Endothelial cell of umbilical vein (primary cell): Measurements from ENCODE around the gene FMNL2. TPM values are rescaled to one million over a fixed set of nuclear protein-coding genes. Genes with fewer than 3 reads are reported as not detected.

Source experiments
- BruUV-seq: library from RNA; stranded (reverse); fragments of 400-500 nt; replicated peaks from 2 replicates; lab custom pipeline; 2021; lab: Mats Ljungman, UMichigan
- CTCF ChIA-PET: fragments of 300-600, 350-600 bp; sonication (Branson Sonifier 250); formaldehyde crosslinking; loops from one replicate; lab custom pipeline; 2021; ENCODE audit warnings: antibody characterized with exemption, inconsistent platforms; lab: Charles Lee
- POLR2A ChIA-PET: fragments of 300-600, 350-600 bp; sonication (Branson Sonifier 250); formaldehyde crosslinking; loops from one replicate; lab custom pipeline; 2021; ENCODE audit warnings: antibody characterized with exemption, inconsistent platforms; lab: Charles Lee
- DNase-seq: peaks from one replicate; pipeline ENCODE4 v3.0.0-alpha.2; 2011; ENCODE audit warnings: low read depth, low spot score
- FAIRE-seq: peaks from 2 replicates; lab custom pipeline; 2011; peaks lifted over from hg19 to GRCh38; lab: Jason Lieb, UNC
- H2AFZ ChIP-seq: 2 replicates; pipeline ENCODE4 v1.6.0; 2012; ENCODE audit warnings: low read depth, low read length, control low read depth, inconsistent platforms
- H3K27ac ChIP-seq: 2 replicates; pipeline ENCODE4 v1.5.1; 2011; ENCODE audit warnings: low read depth, mild to moderate bottlenecking, control low read depth, low read length, moderate library complexity; ENCODE audit not compliant: insufficient read depth
- H3K27me3 ChIP-seq, 2 experiments: 2 replicates each; pipeline versions ENCODE4 v1.6.0 to v1.6.1; 2011; ENCODE audit warnings: low read length in 2 of 2, mixed read lengths in 1 of 2; ENCODE audit not compliant: control insufficient read depth in 2 of 2, insufficient read depth in 2 of 2
- H3K36me3 ChIP-seq, 2 experiments: 2 replicates in 1 of 2; 3 replicates in 1 of 2; pipeline ENCODE4 v1.5.1; 2011; ENCODE audit warnings: low read length in 2 of 2, mild to moderate bottlenecking in 1 of 2, moderate library complexity in 1 of 2; ENCODE audit not compliant: control insufficient read depth in 2 of 2, insufficient read depth in 2 of 2; ENCODE audit errors: extremely low read depth in 1 of 2
- H3K4me1 ChIP-seq: 3 replicates; pipeline ENCODE4 v1.5.1; 2011; ENCODE audit warnings: mild to moderate bottlenecking, low read length; ENCODE audit not compliant: control insufficient read depth, insufficient read depth; ENCODE audit errors: extremely low read depth
- H3K4me2 ChIP-seq: 2 replicates; pipeline ENCODE4 v1.6.1; 2011; ENCODE audit warnings: low read length, control low read depth, mixed read lengths; ENCODE audit not compliant: insufficient read depth
- H3K4me3 ChIP-seq, 3 experiments: fragments of 200-600 bp in 1 of 3; sonication (generic), shearing (Covaris generic) in 1 of 3; replicated peaks in 1 of 3; 2 replicates each; pipeline ENCODE4 v1.5.1; 2011 to 2016; ENCODE audit warnings: control low read depth in 3 of 3, low read length in 3 of 3, mild to moderate bottlenecking in 2 of 3, inconsistent platforms in 1 of 3, low read depth in 1 of 3, moderate library complexity in 1 of 3; ENCODE audit not compliant: insufficient read depth in 1 of 3
- H3K79me2 ChIP-seq: 2 replicates; pipeline ENCODE4 v1.6.0; 2012; ENCODE audit warnings: low read length, inconsistent platforms; ENCODE audit not compliant: control insufficient read depth, insufficient read depth
- H3K9ac ChIP-seq: replicated peaks from 2 replicates; pipeline ENCODE3; 2011; ENCODE audit warnings: low read length, control low read depth; ENCODE audit not compliant: insufficient read depth; ENCODE audit errors: extremely low read depth
- H3K9me1 ChIP-seq: replicated peaks from 3 replicates; pipeline ENCODE4 v1.6.0; 2011; ENCODE audit warnings: mild to moderate bottlenecking, low read length; ENCODE audit not compliant: control insufficient read depth, insufficient read depth; ENCODE audit errors: extremely low read depth
- H3K9me3 ChIP-seq: replicated peaks from 2 replicates; pipeline ENCODE4 v1.5.1; 2012; ENCODE audit warnings: low read length, inconsistent platforms; ENCODE audit not compliant: control insufficient read depth, insufficient read depth
- H4K20me1 ChIP-seq: replicated peaks from 2 replicates; pipeline ENCODE3; 2011; ENCODE audit warnings: mild to moderate bottlenecking, low read length; ENCODE audit not compliant: control insufficient read depth, insufficient read depth; ENCODE audit errors: extremely low read depth
- CTCF ChIP-seq, 2 donors: IDR thresholded peaks; 1 replicate in 1 of 2; 2 replicates in 1 of 2; pipeline ENCODE4 v1.5.1; 2011; ENCODE audit warnings: low read length in 2 of 2, mild to moderate bottlenecking in 2 of 2, moderate library complexity in 2 of 2, control low read depth in 1 of 2, inconsistent platforms in 1 of 2, low read depth in 1 of 2; ENCODE audit not compliant: insufficient read depth in 1 of 2; ENCODE audit errors: extremely low read depth in 1 of 2
- EZH2 ChIP-seq: IDR thresholded peaks from 2 replicates; pipeline ENCODE4 v1.6.1; 2012; ENCODE audit warnings: borderline replicate concordance, low read depth, mild to moderate bottlenecking, moderate library complexity, low read length, inconsistent platforms; ENCODE audit not compliant: severe bottlenecking
- FOS ChIP-seq: IDR thresholded peaks from 2 replicates; pipeline ENCODE4 v1.6.1; 2011; ENCODE audit warnings: mild to moderate bottlenecking, low read length, moderate library complexity, borderline replicate concordance; ENCODE audit not compliant: insufficient read depth
- GATA2 ChIP-seq: IDR thresholded peaks from 2 replicates; pipeline ENCODE4 v1.7.0; 2011; ENCODE audit warnings: low read depth, mild to moderate bottlenecking, moderate library complexity, mixed read lengths, low read length; ENCODE audit not compliant: insufficient read length, insufficient read depth
- JUN ChIP-seq: IDR thresholded peaks from 2 replicates; pipeline ENCODE4 v1.6.1; 2011; ENCODE audit warnings: borderline replicate concordance, low read depth; ENCODE audit not compliant: insufficient read length, insufficient read depth
- MAX ChIP-seq: IDR thresholded peaks from 2 replicates; pipeline ENCODE4 v1.6.1; 2011; ENCODE audit not compliant: insufficient read depth, insufficient read length
- MYC ChIP-seq: IDR thresholded peaks from one replicate; pipeline ENCODE4 v1.6.1; 2011; ENCODE audit warnings: mild to moderate bottlenecking, low read depth, low read length
- POLR2A ChIP-seq: IDR thresholded peaks from 2 replicates; pipeline ENCODE4 v1.6.1; 2012; ENCODE audit warnings: low read depth, mild to moderate bottlenecking, control low read depth, low read length
- POLR2AphosphoS5 ChIP-seq: IDR thresholded peaks from 2 replicates; pipeline ENCODE4 v1.6.1; 2012; ENCODE audit warnings: low read depth, mild to moderate bottlenecking, control low read depth, low read length, moderate library complexity; ENCODE audit not compliant: insufficient read depth
- dilution Hi-C: fragments of 300-500 bp; cut with MboI; formaldehyde crosslinking; loops from one replicate; pipeline ENCODE4 v1.15.0; 2019; ENCODE audit warnings: low sequenced_read_pairs; ENCODE audit not compliant: extremely low pct_ligation_motif_present
- intact Hi-C: fragments of 100-400 bp; cut with micrococcal nuclease; formaldehyde crosslinking; loops from one replicate; pipeline ENCODE4 v1.10.0; 2022
- polyA plus RNA-seq, 4 experiments: library from polyadenylated mRNA; depleted of rRNA in 3 of 4; stranded (reverse) in 3 of 4; unstranded in 1 of 4; fragments of >200 nt; gene quantifications; 2 replicates each; pipeline versions ENCODE4 v1.2.1 to v1.2.3, GENCODE V29; 2011 to 2012; ENCODE audit warnings: missing spikeins in 1 of 4
- total RNA-seq: library from RNA; stranded (reverse); gene quantifications from 2 replicates; pipeline ENCODE4 v1.2.3, GENCODE V29; 2021

FMNL2 gene
- total and polyA plus RNA-seq, 2 donors (not counting 3 experiments of a cell fraction or from before 2014, with no cell fraction given) = 8.3 to 28.0 TPM

- DNase-seq (no peak), FAIRE-seq (no peak)
- no peak overlapping the region for H2AFZ ChIP-seq
- H3K9me1 ChIP-seq = no peaks in the 10 kb centered on the region
- no peak overlapping the region for H3K4me2 ChIP-seq
- peaks cover 2% of the 10 kb centered on the region for H4K20me1 ChIP-seq
- BruUV-seq = no TSS peak
- no peaks in the 10 kb centered on the region for H3K36me3 ChIP-seq
- peaks cover 22% of the 10 kb centered on the region for H3K4me1 ChIP-seq
- intact Hi-C loops = no loop called here
- H3K9me3 ChIP-seq = no peaks in the 10 kb centered on the region
- H3K4me3 ChIP-seq = no peak overlapping the region
- no peak overlapping the region for H3K27ac ChIP-seq
- H3K27me3 ChIP-seq = no peaks in the 10 kb centered on the region
- dilution Hi-C loops = no loop called here
- POLR2A ChIA-PET = no interaction called here
- no peak overlapping the region for H3K9ac ChIP-seq
- CTCF ChIA-PET = no interaction called here
- H3K79me2 ChIP-seq = peaks cover 12% of the 10 kb centered on the region
- no peak for TF ChIP-seq MYC
- no peak for TF ChIP-seq MAX
- no peak for TF ChIP-seq JUN
- no peak for TF ChIP-seq EZH2
- TF ChIP-seq POLR2A = no peak
- no peak for TF ChIP-seq CTCF (IDR thresholded peaks at IDR 0.05; ENCODE audit: extremely low read depth in 1 of 2, insufficient read depth in 1 of 2, low read depth in 1 of 2, low read length in 2 of 2)
- no peak for TF ChIP-seq POLR2AphosphoS5
- no peak for TF ChIP-seq GATA2
- no peak for TF ChIP-seq FOS
Measured at GRCh38 chr2:152449578-152449977, 114.6 kb downstream of the FMNL2 start.
